H1 (cell line): Measurements from ENCODE around the gene RRP9. TPM values are rescaled to one million over a fixed set of nuclear protein-coding genes. Genes with fewer than 3 reads are reported as not detected.

ENCODE experiments used
- CTCF ChIA-PET: fragments of 300-600 bp; sonication (Branson Sonifier 250); formaldehyde crosslinking; loops from one replicate; lab custom pipeline; 2021; ENCODE audit not compliant: partially characterized antibody; lab: Charles Lee
- POLR2A ChIA-PET: fragments of 300-600 bp; sonication (Branson Sonifier 250); formaldehyde crosslinking; loops from one replicate; lab custom pipeline; 2021; ENCODE audit warnings: inconsistent platforms; ENCODE audit not compliant: partially characterized antibody; lab: Charles Lee
- DNase-seq, 2 experiments: peaks; one replicate each; pipeline versions ENCODE4 v3.0.0 to v3.0.0-alpha.2; 2010 to 2022; ENCODE audit warnings: low spot score in 2 of 2, low read depth in 1 of 2, mixed read lengths in 1 of 2
- FAIRE-seq: peaks from 2 replicates; lab custom pipeline; 2011; peaks lifted over from hg19 to GRCh38; lab: Jason Lieb, UNC
- H2AFZ ChIP-seq: 2 replicates; pipeline ENCODE4 v1.8.1; 2012; ENCODE audit warnings: low read length, inconsistent platforms
- H2AK5ac ChIP-seq: 2 replicates; pipeline ENCODE4 v1.6.1; 2013; ENCODE audit warnings: low read depth, low read length
- H2BK120ac ChIP-seq: replicated peaks from 2 replicates; pipeline ENCODE3; 2013; ENCODE audit warnings: low read depth, low read length, inconsistent platforms
- H2BK12ac ChIP-seq: 2 replicates; pipeline ENCODE4 v1.6.1; 2013; ENCODE audit warnings: low read depth, low read length
- H2BK15ac ChIP-seq: 2 replicates; pipeline ENCODE4 v1.6.1; 2013; ENCODE audit warnings: low read length
- H2BK20ac ChIP-seq: 2 replicates; pipeline ENCODE4 v1.6.1; 2013; ENCODE audit warnings: low read length
- H2BK5ac ChIP-seq: 2 replicates; pipeline ENCODE4 v1.6.1; 2013; ENCODE audit warnings: low read depth, low read length
- H3K14ac ChIP-seq: 2 replicates; pipeline ENCODE4 v1.6.1; 2013; ENCODE audit warnings: inconsistent platforms; ENCODE audit not compliant: insufficient read length
- H3K18ac ChIP-seq: 2 replicates; pipeline ENCODE4 v1.6.1; 2013; ENCODE audit warnings: low read length; ENCODE audit errors: extremely low read depth
- H3K23ac ChIP-seq: 2 replicates; pipeline ENCODE4 v1.6.1; 2013; ENCODE audit warnings: inconsistent platforms; ENCODE audit not compliant: insufficient read length
- H3K23me2 ChIP-seq: 2 replicates; pipeline ENCODE4 v1.6.1; 2013; ENCODE audit warnings: low read depth, low read length
- H3K27ac ChIP-seq: 2 replicates; pipeline ENCODE4 v1.6.1; 2011; ENCODE audit warnings: low read depth, low read length, inconsistent platforms
- H3K27me3 ChIP-seq, 4 experiments: replicated peaks in 1 of 4; 1 replicate in 1 of 4; 2 replicates in 3 of 4; pipeline versions ENCODE4 v1.6.1 to v1.8.1; 2011 to 2013; ENCODE audit warnings: low read length in 3 of 4, mild to moderate bottlenecking in 3 of 4, inconsistent platforms in 2 of 4, mixed read lengths in 2 of 4, moderate library complexity in 1 of 4; ENCODE audit not compliant: control insufficient read depth in 3 of 4, insufficient read depth in 3 of 4; ENCODE audit errors: extremely low read depth in 1 of 4
- H3K36me3 ChIP-seq, 4 experiments: 2 replicates each; pipeline versions ENCODE4 v1.6.1 to v1.8.1; 2011 to 2013; ENCODE audit warnings: mild to moderate bottlenecking in 4 of 4, low read length in 3 of 4, moderate library complexity in 2 of 4, control low read depth in 1 of 4, inconsistent platforms in 1 of 4; ENCODE audit not compliant: insufficient read depth in 4 of 4, control insufficient read depth in 2 of 4
- H3K4ac ChIP-seq: replicated peaks from 2 replicates; pipeline ENCODE3; 2013; ENCODE audit warnings: low read length, low read depth, mixed read lengths, inconsistent platforms; ENCODE audit not compliant: insufficient read length
- H3K4me1 ChIP-seq, 4 experiments: replicated peaks in 1 of 4; 1 replicate in 1 of 4; 2 replicates in 3 of 4; pipeline versions ENCODE4 v1.6.1 to v1.8.1; 2011 to 2013; ENCODE audit warnings: low read length in 3 of 4, inconsistent platforms in 2 of 4, mixed read lengths in 1 of 4; ENCODE audit not compliant: insufficient read depth in 4 of 4, control insufficient read depth in 3 of 4
- H3K4me2 ChIP-seq, 2 experiments: 2 replicates each; pipeline versions ENCODE4 v1.6.1 to v1.8.1; 2011 to 2013; ENCODE audit warnings: low read depth in 2 of 2, low read length in 2 of 2, control low read depth in 1 of 2, inconsistent platforms in 1 of 2, mild to moderate bottlenecking in 1 of 2; ENCODE audit not compliant: insufficient read depth in 1 of 2
- H3K4me3 ChIP-seq, 4 experiments: fragments of 200-600, 300-600 bp in 1 of 4; sonication (generic), shearing (Covaris generic), sonication (Bioruptor Twin) in 1 of 4; 2 replicates each; pipeline versions ENCODE4 v1.5.1 to v1.8.1; 2011 to 2016; ENCODE audit warnings: low read length in 4 of 4, low read depth in 3 of 4, control low read depth in 2 of 4, inconsistent platforms in 2 of 4, mild to moderate bottlenecking in 2 of 4, mixed read lengths in 1 of 4, moderate library complexity in 1 of 4; ENCODE audit not compliant: insufficient read depth in 2 of 4; ENCODE audit errors: extremely low read depth in 1 of 4
- H3K56ac ChIP-seq: replicated peaks from 2 replicates; pipeline ENCODE3; 2013; ENCODE audit warnings: low read depth, mild to moderate bottlenecking, mixed read lengths, low read length, inconsistent platforms; ENCODE audit not compliant: insufficient read length
- H3K79me1 ChIP-seq: 2 replicates; pipeline ENCODE4 v1.6.1; 2013; ENCODE audit warnings: low read depth, low read length, control low read depth
- H3K79me2 ChIP-seq, 2 experiments: 2 replicates each; pipeline versions ENCODE4 v1.6.1 to v1.8.1; 2012 to 2013; ENCODE audit warnings: low read length in 2 of 2, mild to moderate bottlenecking in 2 of 2, inconsistent platforms in 1 of 2; ENCODE audit not compliant: insufficient read depth in 2 of 2, control insufficient read depth in 1 of 2
- H3K9ac ChIP-seq, 4 experiments: replicated peaks in 1 of 4; 1 replicate in 1 of 4; 2 replicates in 3 of 4; pipeline versions ENCODE4 v1.6.1 to v1.8.1; 2011 to 2013; ENCODE audit warnings: low read depth in 3 of 4, low read length in 3 of 4, control low read depth in 2 of 4, mild to moderate bottlenecking in 2 of 4, moderate library complexity in 2 of 4, inconsistent platforms in 1 of 4; ENCODE audit errors: extremely low read depth in 1 of 4
- H3K9me3 ChIP-seq, 2 experiments: 2 replicates each; pipeline versions ENCODE4 v1.6.1 to v1.8.1; 2012 to 2013; ENCODE audit warnings: mild to moderate bottlenecking in 2 of 2, moderate library complexity in 2 of 2, control low read depth in 1 of 2, inconsistent platforms in 1 of 2, low read depth in 1 of 2, low read length in 1 of 2, mixed read lengths in 1 of 2; ENCODE audit not compliant: insufficient read depth in 2 of 2
- H4K20me1 ChIP-seq, 2 experiments: replicated peaks in 1 of 2; 2 replicates each; pipeline versions ENCODE3 to v1.8.1; 2011 to 2013; ENCODE audit warnings: inconsistent platforms in 2 of 2, low read length in 2 of 2, mild to moderate bottlenecking in 1 of 2; ENCODE audit not compliant: insufficient read depth in 2 of 2, control insufficient read depth in 1 of 2
- H4K5ac ChIP-seq: 2 replicates; pipeline ENCODE4 v1.6.1; 2013; ENCODE audit warnings: low read length, low read depth, mixed read lengths, inconsistent platforms; ENCODE audit not compliant: insufficient read length
- H4K8ac ChIP-seq: 2 replicates; pipeline ENCODE4 v1.8.0; 2013; ENCODE audit warnings: mild to moderate bottlenecking, moderate library complexity, low read length, inconsistent platforms; ENCODE audit not compliant: insufficient read depth; ENCODE audit errors: extremely low read depth
- H4K91ac ChIP-seq: replicated peaks from 2 replicates; pipeline ENCODE3; 2013; ENCODE audit warnings: low read length, mixed read lengths, inconsistent platforms; ENCODE audit not compliant: insufficient read length
- CBX8 ChIP-seq: fragments of 300-800, 300-1000 bp; sonication (generic); IDR thresholded peaks from 2 replicates; pipeline ENCODE4 v1.7.1; 2016; ENCODE audit warnings: low read depth, low read length, borderline replicate concordance
- FOSL1 ChIP-seq: IDR thresholded peaks from 2 replicates; pipeline ENCODE4 v1.6.1; 2011; ENCODE audit warnings: mild to moderate bottlenecking, low read depth, low read length, moderate library complexity; ENCODE audit not compliant: insufficient read depth
- POU5F1 ChIP-seq: IDR thresholded peaks from 2 replicates; pipeline ENCODE4 v1.6.1; 2011; ENCODE audit warnings: low read depth, mild to moderate bottlenecking, low read length, moderate library complexity
- RXRA ChIP-seq: IDR thresholded peaks from 2 replicates; pipeline ENCODE4 v1.6.1; 2011; ENCODE audit warnings: low read depth, mild to moderate bottlenecking, low read length, moderate library complexity; ENCODE audit not compliant: insufficient read depth
- SAP30 ChIP-seq: fragments of 300-600 bp; sonication (generic); IDR thresholded peaks from 2 replicates; pipeline ENCODE4 v1.7.1; 2012; ENCODE audit warnings: low read length, moderate library complexity, mild to moderate bottlenecking, inconsistent platforms; ENCODE audit not compliant: insufficient read depth, insufficient replicate concordance
- YY1 ChIP-seq: IDR thresholded peaks from 2 replicates; pipeline ENCODE4 v1.6.1; 2011; ENCODE audit warnings: low read depth, mild to moderate bottlenecking, low read length
- WGBS, 2 experiments: shearing (Covaris generic) in 1 of 2; methylation state at CpG; one replicate each; pipeline versions ENCODE4 v1.1.6 to v1.1.7; 2013 to 2015; ENCODE audit warnings: low lambda C conversion rate in 2 of 2, mixed read lengths in 2 of 2, inconsistent platforms in 1 of 2, low coverage in 1 of 2, missing lambda C conversion rate in 1 of 2; ENCODE audit not compliant: insufficient replicate concordance in 2 of 2, insufficient coverage in 1 of 2, insufficient read length in 1 of 2; ENCODE audit errors: extremely low coverage in 1 of 2, missing lambda C conversion rate in 1 of 2; 5-methylcytosine and 5-hydroxymethylcytosine counted together
- polyA plus RNA-seq, 7 experiments: library from polyadenylated mRNA; depleted of rRNA in 3 of 7; stranded (reverse) in 5 of 7; unstranded in 2 of 7; fragments of >200 nt in 5 of 7; fragments of 200-250 nt in 2 of 7; gene quantifications; 1 replicate in 5 of 7; 2 replicates in 1 of 7; 4 replicates in 1 of 7; pipeline versions ENCODE4 v1.2.1 to v1.2.3, GENCODE V29; 2011 to 2013; ENCODE audit warnings: missing spikeins in 2 of 7, mixed read lengths in 2 of 7
- total RNA-seq: library from RNA; stranded (reverse); fragmentation: NEBNext Ultra II Directional; extraction: Animal tissue kit (Norgen Biotek cat#: 25700); gene quantifications from 2 replicates; pipeline ENCODE4 v1.2.1, GENCODE V29; 2021
- TF ChIP-seq, protein P1 (sequence below): IDR thresholded peaks from 2 replicates; pipeline ENCODE4 v1.6.1; 2011; ENCODE audit warnings: low read depth, mild to moderate bottlenecking, low read length; ENCODE audit not compliant: insufficient read depth
- TF ChIP-seq, protein P2 (sequence below): IDR thresholded peaks from 2 replicates; pipeline ENCODE4 v1.6.1; 2011; ENCODE audit warnings: low read length, improper control_type of control experiment

Gene RRP9
- total and polyA plus RNA-seq, 2 of the 8 experiments (the other 6 are each of a cell fraction or from before 2014, with no cell fraction given): 55.6 to 68.9 TPM

DNA sequence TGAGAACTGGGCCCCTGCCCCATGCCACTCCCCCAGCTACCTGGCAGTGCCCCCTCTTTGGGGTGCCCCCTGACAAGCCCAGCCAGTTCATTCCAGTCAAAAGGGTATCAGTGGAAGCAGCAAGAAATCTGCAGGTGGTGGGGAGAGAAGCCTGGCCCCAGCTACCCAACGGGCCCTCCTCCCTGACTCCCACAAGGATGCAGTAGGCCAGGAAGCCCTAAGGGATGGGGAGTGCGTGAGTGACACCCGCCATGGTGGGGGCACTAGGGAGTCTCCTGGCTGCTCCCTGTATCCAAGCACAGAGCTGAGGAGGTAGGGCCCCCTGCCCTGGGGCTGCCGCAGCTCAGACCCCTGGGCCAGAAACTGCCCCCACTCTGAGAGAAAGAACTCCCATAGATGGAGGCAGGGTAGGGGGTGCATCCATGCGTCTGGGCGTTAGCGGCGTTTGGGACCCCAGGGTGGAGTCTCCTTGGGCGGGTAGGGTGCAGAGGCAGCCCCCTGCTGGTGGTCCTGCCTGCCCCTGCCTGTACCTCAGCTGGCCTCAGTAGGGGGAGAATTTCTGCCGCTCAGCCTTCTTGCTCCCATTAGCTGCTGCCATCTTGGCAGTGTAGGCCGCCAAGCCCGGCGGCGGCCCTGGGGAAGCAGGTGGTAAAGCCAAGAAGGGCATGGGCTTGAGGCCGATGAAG is 16.0 kb upstream of the RRP9 start:
- Histone ChIP-seq H3K14ac (no peak overlapping the region), H3K4me1 (peaks cover 0 to 15% (median 7%) of the 10 kb centered on the region in 4 experiments; a peak in 6 of 7 replicates), H2AK5ac (no peak overlapping the region), H3K56ac (no peak overlapping the region), H3K36me3 (no peaks in the 10 kb centered on the region), H3K9me3 (no peaks in the 10 kb centered on the region), H3K4me3 (no peak overlapping the region), H2AFZ (no peak overlapping the region), H3K23me2 (peaks cover 8% of the 10 kb centered on the region; the same call in 1 of the 2 replicates), H3K79me1 (no peaks in the 10 kb centered on the region), H2BK120ac (no peak overlapping the region), H2BK20ac (no peak overlapping the region), H4K5ac (no peak overlapping the region), H4K8ac (no peak overlapping the region; the same call in 1 of the 2 replicates)
- CTCF ChIA-PET: interaction anchor here (0.7 to 6.2 kb wide), 15 partner anchors 8 to 1415 kb away, joined by 3 to 64 read pairs (median 4); partner anchors contain the start of genes ABHD14A, ABHD14B, ACY1 and PARP3
- FAIRE-seq: no peak
- DNase-seq: no peak
- WGBS, 2 experiments: 92% methylated on average over 15 of the region's 15 CpGs; no CpG with 5 or more reads in 1 of the 2 experiments
- no peak for TF ChIP-seq CBX8
- TF ChIP-seq SAP30: no peak
- TF ChIP-seq, protein P1, sequence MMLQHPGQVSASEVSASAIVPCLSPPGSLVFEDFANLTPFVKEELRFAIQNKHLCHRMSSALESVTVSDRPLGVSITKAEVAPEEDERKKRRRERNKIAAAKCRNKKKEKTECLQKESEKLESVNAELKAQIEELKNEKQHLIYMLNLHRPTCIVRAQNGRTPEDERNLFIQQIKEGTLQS: no peak
- no peak for TF ChIP-seq YY1
- no peak for TF ChIP-seq RXRA
- no peak for TF ChIP-seq FOSL1
- TF ChIP-seq POU5F1: no peak
- TF ChIP-seq, protein P2, sequence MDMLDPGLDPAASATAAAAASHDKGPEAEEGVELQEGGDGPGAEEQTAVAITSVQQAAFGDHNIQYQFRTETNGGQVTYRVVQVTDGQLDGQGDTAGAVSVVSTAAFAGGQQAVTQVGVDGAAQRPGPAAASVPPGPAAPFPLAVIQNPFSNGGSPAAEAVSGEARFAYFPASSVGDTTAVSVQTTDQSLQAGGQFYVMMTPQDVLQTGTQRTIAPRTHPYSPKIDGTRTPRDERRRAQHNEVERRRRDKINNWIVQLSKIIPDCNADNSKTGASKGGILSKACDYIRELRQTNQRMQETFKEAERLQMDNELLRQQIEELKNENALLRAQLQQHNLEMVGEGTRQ: no peak
- TF ChIP-seq, all 59 proteins: peak for 0
- Histone ChIP-seq H3K9ac (no peak overlapping the region), H3K23ac (no peak overlapping the region), H3K27ac (no peak overlapping the region), H4K20me1 (peaks cover 0 to 4% of the 10 kb centered on the region in 2 experiments), H4K91ac (no peak overlapping the region), H3K79me2 (no peaks in the 10 kb centered on the region), H2BK5ac (no peak overlapping the region), H3K27me3 (peaks cover 15 to 40% (median 35%) of the 10 kb centered on the region in 4 experiments), H2BK15ac (no peak overlapping the region), H3K18ac (no peak overlapping the region), H3K4me2 (no peak overlapping the region), H3K4ac (no peak overlapping the region), H2BK12ac (no peak overlapping the region)
- POLR2A ChIA-PET: interaction anchor here (0.9 to 29.3 kb wide), 5 partner anchors 11 to 26 kb away, joined by 3 to 923 read pairs (median 4); partner anchors contain the start of genes ABHD14A, ABHD14B, ACY1 and PARP3
